COR-L47 (cell line): ENCODE results near the gene LRRC4C.

Experiments
- DNase-seq: peaks from one replicate; lab custom pipeline; 2025; lab: John Stamatoyannopoulos, UW

The LRRC4C gene

DNA sequence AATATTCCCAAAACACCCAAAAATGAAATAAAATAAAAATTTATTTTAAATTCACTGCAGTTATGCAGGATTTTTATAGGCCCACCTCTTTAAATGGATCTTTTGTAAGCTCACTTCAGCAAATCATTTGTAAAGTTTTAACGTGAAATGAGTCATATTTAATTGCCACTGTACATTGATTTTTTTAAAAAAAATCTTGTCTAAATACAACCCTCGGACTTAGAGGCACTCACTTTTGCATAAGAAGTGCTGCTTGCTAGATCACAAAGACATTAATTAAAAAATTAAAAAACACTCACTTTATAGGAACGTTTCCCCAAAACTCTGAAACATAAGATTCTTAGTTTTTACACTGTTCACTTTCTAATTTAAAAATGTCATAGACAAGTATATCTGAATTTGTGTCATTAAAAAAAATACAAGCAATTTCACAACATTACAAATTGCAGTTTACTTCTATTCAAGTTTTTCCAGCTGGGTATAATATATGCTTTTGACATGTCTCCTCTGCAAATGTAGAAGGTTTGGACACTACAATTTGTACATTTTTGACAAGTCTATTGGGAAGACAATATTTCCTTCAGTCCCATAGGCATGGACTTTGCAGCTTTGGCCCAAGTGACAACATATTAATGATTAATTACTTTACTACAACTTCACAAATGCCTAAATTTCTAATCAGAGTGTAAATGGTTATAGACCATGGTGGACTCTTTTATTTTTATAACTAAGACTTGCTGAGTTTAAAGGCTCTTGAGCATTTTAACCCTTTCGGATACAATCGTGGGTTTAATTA is 1088.4 kb downstream of the LRRC4C start:
- DNase-seq: no peak

DNA sequence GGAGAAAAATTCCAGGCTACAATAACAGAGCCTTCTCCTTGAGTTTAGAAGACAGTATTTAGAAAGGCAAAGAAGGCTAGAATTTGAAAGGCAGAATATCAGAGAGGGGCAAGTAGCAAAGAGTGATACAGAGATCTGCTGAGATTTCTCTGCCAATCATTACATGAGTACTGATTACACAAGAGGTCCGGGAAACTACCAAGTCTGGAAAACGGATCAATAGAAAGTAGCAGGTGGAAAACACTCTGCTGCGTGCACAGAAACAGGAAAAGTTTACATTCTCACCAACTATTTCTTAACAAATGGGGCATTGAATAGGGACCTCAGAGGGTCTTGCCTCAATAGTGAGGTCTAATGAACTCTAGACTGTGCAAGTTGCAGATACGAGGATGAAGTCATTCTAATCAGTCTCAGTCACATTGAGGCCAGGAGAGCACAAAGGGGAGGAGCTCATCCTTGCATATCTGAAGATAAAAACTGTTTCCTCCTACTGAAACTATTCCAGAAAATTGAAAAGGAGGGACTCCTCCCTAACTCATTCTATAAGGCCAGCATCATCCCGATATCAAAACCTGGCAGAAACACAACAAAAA is 1099.2 kb downstream of the LRRC4C start:
- DNase-seq: no peak

DNA sequence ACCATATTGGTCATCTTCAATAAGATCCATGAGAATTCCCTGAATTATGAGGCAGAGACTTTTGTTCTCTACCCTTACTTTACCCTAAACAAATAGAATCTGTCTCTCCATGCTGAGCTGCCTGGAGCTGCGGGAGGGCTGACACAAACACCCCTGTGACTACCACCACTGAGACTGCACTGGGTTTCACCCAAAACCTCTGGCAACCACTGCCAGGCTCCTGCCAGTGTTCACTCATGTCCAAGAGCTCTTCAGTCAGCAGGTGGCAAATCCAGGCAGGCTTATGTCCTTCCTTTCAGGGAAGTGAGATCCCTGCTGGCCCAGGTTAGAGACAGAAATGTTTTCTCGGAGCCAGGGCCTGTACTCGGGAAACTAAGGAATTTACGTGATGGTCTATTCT is 1105.3 kb downstream of the LRRC4C start:
- no peak for DNase-seq

DNA sequence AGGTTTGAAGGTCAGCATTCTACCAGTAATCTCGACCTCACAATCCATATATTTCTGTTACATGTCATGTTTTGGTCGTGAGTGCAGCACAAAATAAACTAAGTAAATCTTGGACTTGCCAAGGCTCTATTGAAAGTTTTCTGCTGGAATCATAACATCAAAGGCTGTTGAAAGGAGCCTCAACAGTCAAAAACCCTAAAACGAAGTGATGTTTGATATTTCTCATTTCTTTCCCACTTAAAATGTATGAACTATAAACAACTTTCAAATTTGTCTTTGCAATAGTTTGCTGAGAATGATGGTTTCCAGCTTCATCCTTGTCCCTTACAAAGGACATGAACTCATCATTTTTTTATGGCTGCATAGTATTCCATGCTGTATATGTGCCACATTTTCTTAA is 1118.5 kb downstream of the LRRC4C start:
- DNase-seq: no peak

DNA sequence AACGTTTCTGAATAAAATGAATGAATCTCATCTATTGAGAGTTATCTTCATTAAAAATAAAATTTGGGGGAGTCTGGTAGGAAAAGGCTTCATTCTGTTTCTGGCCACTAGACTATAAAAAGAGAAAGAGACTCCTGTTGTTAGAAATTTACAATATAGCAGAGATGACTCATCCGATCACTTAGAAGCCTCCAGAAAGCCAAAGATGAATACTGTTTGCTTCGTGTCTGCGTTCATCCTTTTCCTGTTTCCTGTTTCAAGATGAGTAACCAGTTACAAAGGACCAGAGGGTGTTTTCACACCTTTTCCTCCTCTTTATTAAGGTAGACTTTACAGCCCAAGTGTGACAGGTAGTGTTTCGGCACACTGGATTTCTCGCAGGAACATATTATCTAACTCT is 1120.7 kb downstream of the LRRC4C start:
- DNase-seq: no peak

DNA sequence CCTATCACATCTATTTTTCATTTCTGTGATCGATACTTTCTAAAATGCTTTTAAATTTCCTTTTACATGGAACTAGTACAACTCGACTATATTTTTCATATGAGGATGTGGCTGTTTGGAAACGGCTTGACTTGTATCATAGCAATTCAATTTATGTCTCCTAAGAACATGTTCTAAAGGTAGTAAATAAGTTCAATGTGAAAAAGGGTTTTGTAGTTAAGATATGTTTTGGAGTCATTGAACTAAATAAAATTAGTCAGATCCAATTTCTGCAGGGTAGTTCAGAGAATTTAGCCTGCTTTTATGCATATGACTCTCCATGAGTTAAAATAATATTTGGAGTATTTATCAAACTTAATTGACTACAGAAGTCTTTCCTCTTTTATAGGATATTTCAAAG is 1121.4 kb downstream of the LRRC4C start:
- DNase-seq: no peak

DNA sequence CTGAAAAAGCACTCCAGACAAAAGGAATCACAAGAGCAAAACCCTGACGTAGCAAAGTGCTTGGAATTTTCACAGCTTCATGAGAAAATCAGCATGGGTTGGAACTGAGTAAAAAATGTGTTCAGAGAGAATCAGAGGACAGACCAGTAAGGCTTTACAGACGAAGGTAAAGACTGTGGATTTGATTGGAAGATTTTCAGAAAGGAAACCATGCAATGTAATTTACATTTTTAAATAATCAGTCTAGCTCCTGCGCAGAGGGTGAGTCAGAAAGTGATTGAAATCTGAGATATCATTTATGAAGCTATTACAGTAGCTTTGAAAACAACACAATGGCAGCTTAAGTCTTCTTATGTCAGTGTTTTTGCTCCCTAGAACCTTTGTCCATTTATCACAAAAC is 1122.3 kb downstream of the LRRC4C start:
- no peak for DNase-seq

DNA sequence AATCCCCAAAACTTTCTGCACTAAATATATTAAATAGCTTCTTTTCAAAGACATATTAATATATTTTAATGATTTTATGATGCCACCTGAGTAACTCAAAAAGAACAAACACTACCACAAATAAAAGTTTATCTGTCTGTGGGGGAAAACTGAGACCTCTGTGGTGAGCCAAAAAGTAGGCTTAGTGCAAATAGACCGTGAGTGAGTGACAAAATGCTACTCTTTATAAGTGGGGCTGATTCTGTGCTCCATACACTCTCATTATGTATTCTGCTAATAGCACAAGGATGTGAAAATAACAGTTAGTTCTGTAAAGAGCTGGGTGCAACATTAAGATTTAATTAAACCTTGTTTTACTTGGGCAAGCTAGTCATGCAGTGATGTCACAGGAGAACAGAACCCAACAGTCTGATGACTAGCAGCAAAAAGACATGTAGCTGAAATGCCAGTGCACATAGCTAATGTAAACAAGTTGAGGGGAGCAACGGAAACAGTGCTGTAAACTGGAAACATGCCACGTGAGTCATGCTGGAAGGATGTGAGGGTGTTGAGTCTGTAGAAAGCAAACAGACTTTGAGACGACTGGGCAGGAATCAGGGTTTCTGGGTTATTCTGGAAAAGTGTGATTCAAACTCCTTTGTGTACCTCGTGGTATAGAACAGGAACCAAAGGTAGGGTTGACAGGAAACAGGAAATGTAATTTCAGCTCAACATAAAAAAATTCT is 1130.4 kb downstream of the LRRC4C start:
- no peak for DNase-seq

DNA sequence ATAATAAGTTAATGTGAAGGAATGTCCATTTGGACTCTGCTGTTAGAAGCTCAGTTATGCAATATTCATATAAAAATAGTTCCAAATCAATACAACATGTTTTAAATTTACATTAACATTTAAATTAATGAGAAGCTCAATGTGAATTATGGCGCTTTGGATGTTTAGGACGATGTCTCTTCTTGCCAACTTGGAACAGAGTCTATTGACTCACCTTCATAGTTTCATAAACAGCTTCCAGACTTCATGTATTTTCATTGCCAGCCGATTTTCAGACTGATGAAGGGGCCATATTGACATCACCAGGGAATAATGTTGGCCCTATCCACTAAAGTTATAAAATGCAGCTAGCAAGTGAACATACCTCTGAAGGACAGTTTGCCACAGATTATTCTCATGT is 1136.2 kb downstream of the LRRC4C start:
- DNase-seq: no peak

DNA sequence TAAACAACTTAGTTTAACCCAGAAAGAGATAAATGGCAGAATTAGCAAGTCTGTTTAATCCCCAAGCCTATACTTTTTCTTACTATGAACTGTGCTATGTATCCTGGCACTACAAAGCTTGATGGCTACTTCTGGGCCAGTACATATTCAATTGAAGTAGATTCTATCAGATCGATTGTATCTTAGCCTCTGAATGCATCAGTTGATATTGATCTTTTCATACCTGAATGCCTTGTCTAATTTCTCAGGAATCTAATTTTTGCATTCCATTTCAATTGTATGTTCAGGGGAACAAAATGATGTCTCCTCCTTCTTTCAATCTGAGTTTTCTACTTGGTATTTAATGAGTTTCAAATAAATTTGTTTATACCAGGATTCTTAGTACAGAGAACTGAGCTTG is 1137.9 kb downstream of the LRRC4C start:
- DNase-seq: no peak

DNA sequence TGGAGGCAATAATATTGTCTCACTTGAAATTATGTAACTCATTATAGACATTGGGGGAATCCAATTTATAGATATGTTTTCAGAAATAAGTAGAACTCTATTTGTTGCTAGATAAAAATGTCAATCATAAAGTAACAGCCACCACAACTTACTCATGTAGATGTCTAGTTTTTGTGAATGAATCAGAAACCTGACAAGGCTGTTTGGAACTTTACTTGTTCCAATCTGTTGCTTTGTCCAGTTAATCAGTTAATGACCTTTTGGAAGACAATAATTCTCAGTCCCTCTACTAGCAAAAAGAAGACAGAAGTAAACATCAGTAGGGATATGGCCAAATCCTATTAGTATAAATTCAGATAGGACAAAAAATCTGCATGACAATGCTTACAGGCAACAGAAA is 1143.3 kb downstream of the LRRC4C start:
- no peak for DNase-seq

DNA sequence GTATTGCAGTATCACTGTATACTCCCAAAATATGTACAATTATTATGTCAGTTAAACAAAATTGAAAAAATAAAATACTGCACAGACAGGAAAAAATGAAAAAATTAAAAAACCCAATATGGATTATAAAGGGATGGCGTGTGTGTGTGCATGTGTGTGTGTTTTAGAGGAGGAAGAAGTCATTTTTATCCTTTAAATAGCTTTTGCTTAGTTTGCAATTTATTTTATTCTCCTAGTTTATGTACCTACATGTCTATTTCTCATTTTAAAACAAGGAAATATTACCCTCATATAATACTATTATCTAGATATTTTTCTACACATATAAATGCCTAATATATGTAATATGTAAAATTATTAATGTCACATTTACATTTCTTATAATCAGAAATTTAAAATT is 1144.3 kb downstream of the LRRC4C start:
- DNase-seq: no peak

DNA sequence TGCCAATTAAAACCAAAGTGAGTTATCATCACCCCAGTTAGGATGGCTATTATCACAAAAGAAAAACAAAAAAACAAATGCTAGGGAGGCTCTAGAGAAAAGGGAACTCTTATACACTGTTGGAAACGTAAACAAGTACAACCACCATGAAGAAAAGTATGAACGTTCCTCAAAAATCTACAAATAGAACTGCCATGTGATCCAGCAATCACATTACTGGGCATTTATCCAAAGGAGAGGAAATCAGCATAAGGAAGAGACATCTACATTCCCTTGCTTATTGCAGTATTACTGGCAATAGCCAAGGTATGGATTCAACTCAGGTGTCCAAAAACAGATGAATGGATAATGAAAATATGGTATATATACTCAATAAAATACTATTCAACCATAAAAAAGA is 1145.1 kb downstream of the LRRC4C start:
- DNase-seq: no peak

DNA sequence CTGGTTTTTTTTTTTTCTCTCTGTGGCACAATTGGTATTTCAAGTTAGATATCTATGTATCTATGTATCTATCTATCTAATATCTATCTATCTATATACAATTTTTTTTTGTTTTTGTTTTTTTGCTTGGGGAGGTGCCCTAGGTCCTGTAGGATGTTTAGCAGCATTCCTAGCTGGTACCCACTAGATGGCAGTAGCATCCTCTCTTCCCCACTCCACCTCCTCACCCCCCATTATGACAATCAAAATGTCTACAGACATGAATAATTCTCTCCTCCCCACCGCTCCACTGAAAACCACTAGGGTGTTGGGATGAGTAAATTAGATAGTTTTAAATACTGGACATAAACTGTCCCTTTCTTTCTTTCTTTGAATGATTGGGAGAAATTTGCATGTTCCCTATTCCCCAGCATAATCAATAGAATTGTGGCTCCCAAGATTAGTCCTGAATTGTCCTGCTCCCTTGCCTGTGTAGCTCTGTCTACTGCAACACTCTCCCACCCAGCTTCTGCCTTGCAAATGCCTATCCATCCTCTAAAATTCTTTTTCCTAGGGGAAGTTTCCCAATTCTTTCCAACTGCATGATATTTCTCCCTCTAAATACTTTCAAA is 1152.4 kb downstream of the LRRC4C start:
- no peak for DNase-seq

DNA sequence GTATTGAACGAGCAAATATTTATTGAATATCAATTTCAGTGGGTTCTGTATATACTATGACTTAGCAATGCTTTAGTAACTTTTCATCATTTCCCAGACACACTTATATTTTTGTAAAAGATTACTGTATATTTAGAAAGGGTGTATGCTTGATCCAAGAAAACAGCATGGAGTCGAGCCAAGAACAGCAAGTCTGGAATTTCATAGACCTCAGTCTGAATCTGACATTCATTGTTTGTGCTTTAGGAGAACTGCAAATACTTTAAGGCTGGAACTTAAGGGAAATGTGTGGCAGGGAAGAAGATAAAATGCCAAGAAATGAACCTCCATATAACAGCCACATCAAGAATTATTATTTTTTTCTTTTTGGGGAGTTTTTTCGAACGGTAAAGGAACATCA is 1156.8 kb downstream of the LRRC4C start:
- DNase-seq: no peak

DNA sequence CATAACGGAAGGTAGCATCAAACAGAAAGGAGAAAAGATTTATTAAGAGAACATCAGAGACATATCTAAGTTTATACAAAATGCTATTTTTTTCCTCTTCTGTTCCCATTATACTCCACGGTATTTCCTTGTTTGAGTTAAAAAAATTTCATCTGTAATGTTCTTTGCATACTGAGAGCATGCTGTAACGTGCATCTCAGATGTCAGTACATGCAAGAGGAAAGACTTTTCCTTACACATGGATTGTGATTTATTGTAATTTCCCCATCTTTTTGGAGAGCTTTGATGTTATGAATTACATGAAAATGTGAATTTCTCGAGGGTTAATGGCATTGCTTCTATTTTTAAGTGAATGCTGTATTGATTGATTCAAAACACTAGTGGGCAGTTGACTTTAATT is 1164.0 kb downstream of the LRRC4C start:
- no peak for DNase-seq

DNA sequence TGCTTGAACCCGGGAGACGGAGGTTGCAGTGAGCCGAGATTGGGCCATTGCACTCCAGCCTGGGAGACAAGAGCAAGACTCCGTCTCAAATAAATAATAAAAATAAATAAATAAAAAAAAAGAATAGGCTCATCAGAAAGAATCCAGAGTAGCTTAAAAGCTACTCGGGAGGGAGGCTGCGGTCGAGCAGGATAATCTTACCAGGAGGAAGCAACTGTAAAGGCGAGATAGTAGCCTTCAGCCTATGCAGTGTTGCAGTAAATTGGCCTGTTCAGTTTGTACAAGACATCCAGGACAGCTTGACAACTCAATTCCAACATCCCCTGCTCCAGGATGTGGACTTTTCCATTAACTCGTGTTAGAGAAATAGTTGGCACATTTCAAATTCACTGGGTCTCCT is 1164.7 kb downstream of the LRRC4C start:
- DNase-seq: no peak

DNA sequence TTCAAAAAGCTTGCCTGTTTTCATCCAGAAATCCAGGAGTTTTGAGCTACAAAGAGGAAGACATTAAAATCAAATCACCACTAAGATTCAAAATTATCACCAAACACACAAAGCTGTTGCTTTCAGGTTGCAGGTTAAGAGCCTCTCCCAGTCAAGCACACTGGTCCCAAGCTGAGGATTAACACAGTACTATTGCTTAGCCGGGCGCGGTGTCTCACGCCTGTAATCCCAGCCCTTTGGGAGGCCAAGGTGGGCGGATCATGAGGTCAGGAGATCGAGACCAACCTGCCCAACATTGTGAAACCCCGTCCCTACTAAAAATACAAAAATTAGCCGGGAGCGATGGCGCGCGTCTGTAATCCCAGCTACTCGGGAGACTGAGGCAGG is 1165.1 kb downstream of the LRRC4C start:
- DNase-seq: no peak

DNA sequence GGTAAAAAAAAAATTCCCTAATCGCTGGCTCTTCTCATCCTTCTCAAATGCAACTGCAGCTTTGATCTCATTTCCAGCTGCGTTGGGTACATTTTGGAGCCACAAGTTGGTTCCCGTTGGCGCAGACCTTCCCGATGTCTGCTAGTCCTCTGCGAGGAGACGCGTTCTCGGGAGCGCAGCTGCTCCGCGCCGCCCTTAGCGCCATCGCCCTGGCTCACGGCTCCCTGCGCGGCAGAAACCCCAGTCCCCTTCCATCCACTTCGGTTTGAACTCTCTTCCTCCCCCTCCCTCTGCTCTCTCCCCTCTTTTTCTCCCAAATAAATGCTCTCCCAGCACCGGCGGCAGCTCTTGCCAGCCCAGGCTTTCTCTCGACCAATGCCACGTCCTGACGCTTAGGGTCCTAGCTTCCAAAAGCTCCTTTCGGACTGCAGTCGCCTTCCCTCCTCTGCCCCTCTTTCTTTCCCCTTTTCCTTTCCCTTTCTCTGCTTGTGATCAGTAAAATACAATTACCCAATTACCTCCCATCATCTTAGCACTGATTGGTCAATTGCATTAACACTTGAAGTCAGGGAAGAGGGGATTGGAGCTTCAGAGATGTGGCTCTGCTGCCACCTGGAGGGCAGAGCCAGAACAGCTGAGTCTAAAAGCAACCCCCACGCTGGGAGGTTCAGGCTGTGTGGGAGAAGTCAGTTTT is 1165.7 kb downstream of the LRRC4C start:
- peak; percentile 24 for DNase-seq

DNA sequence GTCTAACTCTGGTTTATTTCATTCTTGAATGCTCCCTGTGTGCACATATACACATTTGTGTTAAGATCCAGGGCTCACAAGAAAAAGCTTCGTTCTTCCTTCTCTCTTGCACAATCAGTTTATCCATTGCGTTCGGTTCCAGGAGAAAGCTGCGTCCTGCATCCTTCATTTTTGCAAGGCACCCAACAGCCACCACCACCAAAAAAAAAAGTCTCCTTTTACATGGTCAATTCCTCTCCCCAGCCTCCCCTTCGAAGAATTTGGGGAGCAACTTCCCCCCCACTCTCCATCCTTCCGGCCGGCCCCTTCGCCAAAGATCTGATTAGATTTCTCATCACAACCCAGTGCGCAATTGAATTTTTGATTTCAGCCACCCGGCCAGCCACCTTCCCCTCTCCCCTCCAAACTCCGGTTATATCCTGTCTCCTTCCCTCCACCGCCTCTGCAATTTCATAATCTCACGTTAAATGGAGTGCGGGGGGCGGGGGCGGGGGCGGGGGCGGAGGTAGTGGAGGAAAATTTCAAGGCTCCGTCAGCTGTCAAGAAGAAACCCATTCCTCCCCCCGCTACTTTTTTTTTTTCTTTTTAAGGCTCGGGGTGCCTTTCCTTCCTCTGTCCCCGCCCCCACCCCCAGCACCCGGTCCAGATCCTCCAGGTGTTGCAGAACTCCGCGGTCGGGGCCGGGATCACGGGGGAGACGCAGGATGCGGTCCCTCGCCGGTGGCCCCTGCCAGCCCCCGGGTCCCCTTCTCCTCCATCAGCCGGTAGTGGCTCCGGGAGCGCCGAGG is 1166.5 kb downstream of the LRRC4C start:
- DNase-seq: no peak

DNA sequence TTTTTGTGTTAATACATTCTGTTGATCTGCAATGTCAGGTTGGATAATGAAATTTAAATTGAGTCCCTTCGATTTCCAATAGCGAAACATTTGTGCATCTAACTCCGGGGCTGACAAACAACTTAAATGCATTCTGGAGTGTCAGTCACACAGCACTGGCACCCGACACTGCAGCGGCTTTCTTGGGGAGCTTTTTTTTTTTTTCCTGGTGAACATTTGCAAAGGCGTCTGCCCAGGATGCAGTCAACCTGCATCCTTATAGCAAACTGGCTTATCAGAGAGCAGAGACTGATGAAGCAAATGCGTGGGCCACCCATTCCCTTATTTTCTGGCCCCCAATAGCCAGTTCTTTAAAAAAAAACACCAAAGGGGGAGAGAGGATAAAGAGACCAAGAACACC is 1167.7 kb downstream of the LRRC4C start:
- no peak for DNase-seq

DNA sequence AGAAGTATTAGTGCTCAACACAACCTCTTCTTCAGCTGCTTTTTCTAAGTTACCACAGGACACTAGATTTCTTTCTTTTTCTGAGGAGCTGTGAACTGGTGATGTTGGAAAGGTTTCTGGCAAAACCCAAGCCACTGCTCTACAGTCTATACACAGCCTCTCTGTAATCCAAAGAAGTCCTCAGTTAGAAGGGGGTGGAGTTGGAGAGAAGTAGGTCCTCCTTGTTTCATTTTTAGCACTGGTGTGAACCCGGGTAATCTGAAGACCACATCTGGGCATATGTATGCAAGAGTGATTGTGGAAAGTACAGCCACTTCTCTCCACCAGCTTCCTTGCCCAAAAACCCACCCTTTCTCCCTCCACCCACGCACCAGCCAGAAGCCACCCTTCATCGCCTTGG is 1168.1 kb downstream of the LRRC4C start:
- DNase-seq: no peak
